Heart right ventricle (tissue), 16 donors: ENCODE results near the gene TAB2. TPM values are rescaled to one million over a fixed set of nuclear protein-coding genes. Genes with fewer than 3 reads are reported as not detected.

Source experiments
- ATAC-seq, 8 donors: fragments of 200-7000 bp; cut with Tn5 transposase; one replicate each; pipeline ENCODE4 v1.9.1; 2020; ENCODE audit warnings: mild to moderate bottlenecking in 8 of 8, moderate library complexity in 8 of 8, moderate number of reproducible peaks in 1 of 8
- DNase-seq, 2 donors: peaks; one replicate each; pipeline ENCODE4 v3.0.0-alpha.2; 2020
- H3K27ac ChIP-seq, 10 donors: fragments of 200-600 bp; sonication (generic) in 2 of 10; one replicate each; pipeline versions ENCODE4 v1.5.0 to v1.8.0; 2020 to 2022; ENCODE audit warnings: mild to moderate bottlenecking in 3 of 10
- H3K27me3 ChIP-seq, 7 donors: fragments of 200-600 bp; one replicate each; pipeline ENCODE4 v1.8.0; 2021 to 2022; ENCODE audit warnings: mild to moderate bottlenecking in 2 of 7
- H3K36me3 ChIP-seq, 9 donors: fragments of 200-600 bp; sonication (generic) in 1 of 9; one replicate each; pipeline versions ENCODE4 v1.5.0 to v1.8.0; 2020 to 2022; ENCODE audit warnings: mild to moderate bottlenecking in 2 of 9
- H3K4me1 ChIP-seq, 9 donors: fragments of 200-600 bp; sonication (generic) in 1 of 9; one replicate each; pipeline versions ENCODE4 v1.5.0 to v1.8.0; 2020 to 2022; ENCODE audit warnings: mild to moderate bottlenecking in 4 of 9
- H3K4me3 ChIP-seq, 10 donors: fragments of 200-600 bp; sonication (generic) in 2 of 10; one replicate each; pipeline versions ENCODE4 v1.5.0 to v1.8.0; 2020 to 2022; ENCODE audit warnings: mild to moderate bottlenecking in 7 of 10, moderate library complexity in 2 of 10
- H3K9me3 ChIP-seq, 11 donors: fragments of 200-600 bp in 10 of 11; sonication (generic) in 2 of 11; one replicate each; pipeline versions ENCODE4 v1.5.0 to v1.8.0; 2013 to 2022; ENCODE audit warnings: mild to moderate bottlenecking in 2 of 11, control low read depth in 1 of 11, moderate library complexity in 1 of 11
- CTCF ChIP-seq, 9 donors: fragments of 200-600 bp; sonication (generic) in 2 of 9; IDR thresholded peaks; one replicate each; pipeline versions ENCODE4 v1.5.0 to v1.8.0; 2021 to 2022; ENCODE audit warnings: antibody characterized with exemption in 9 of 9, mild to moderate bottlenecking in 5 of 9, moderate library complexity in 1 of 9
- WGBS, 2 donors: extraction: QIAGEN DNeasy Blood & Tissue Kit; methylation state at CpG; one replicate each; pipeline ENCODE4 v1.1.7; 2013; ENCODE audit warnings: inconsistent platforms in 1 of 2; 5-methylcytosine and 5-hydroxymethylcytosine counted together
- intact Hi-C, 10 donors: fragments of 100-400 bp; cut with DNase I; formaldehyde crosslinking; loops; one replicate each; pipeline versions ENCODE4 v1.11.1 to v1.14.2; 2022
- polyA plus RNA-seq, 2 donors: library from polyadenylated mRNA; stranded (reverse); fragments of 200-250 nt; gene quantifications; one replicate each; pipeline ENCODE4 v1.2.3, GENCODE V29; 2013
- total RNA-seq, 10 donors: library from RNA; stranded (reverse); fragmentation: NEBNext Ultra II Directional in 3 of 10; extraction: Animal tissue kit (Norgen Biotek cat#: 25700) in 3 of 10; gene quantifications; one replicate each; pipeline versions ENCODE4 v1.2.1 to v1.2.4, GENCODE V29; 2021 to 2023
- donor health status: Arrhythmogenic right ventricular cardiomyopathy.
- donor health status: ischemic (EF 13 %, LVEDD 7.1; RV severe dilation, severe dysfunction).
- donor health status: healthy with polysubstance abuse.
- donor health status: DM: no; HTN: yes; CAD: no.
- donor health status: DM: no; HTN: no; CAD: no.
- donor health status: ischemic (EF 25% LVEDD 6.9; RV normal size, moderate dysfunction).
- donor health status: ischemic (EF 25% LVEDD 5.7; RV mildly dilated, moderate dysfunction).
- donor health status: healthy.
- donor health status: DM: yes; HTN: yes; CAD: no.
- donor health status: Ischemic cardiomyopathy.
- donor health status: ischemic (EF 35%, LVEDD 5.7; RV mildly dilated, moderate dysfunction).
- donor health status: nonischemic (EF 11% LVEDD 7.7; RV severe dilation, severe dysfunction).
- donor health status: DM: yes; HTN: yes; CAD: no.
- donor health status: PGD.
- donor health status: ischemic (EF 29% LVEDD 5.4; RV normal size, mild dysfunction).
- donor health status: nonischemic (EF 23%, LVEDD 6.1; RV moderate dilation, normal function).

The TAB2 gene
- total and polyA plus RNA-seq, 12 donors = 13.6 to 72.5 (median 54.3) TPM

DNA sequence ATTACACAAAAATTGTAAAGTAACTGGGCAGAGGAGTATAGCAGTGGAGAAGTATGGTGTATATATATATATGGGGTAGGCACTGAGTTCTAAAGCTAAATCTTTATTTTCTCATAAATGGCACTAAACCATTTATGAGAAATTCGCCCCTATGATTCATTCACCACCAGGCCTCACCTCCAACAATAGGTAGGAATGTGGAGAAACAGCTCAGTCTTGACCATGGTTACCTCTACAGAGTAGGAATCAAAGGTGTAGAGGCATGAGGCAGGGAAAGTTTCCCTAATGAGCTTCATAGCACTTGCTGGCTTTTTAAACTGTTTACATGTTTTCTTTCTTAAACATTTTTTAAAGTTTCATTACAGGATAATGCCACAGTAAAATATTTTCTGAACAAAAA lies 45.6 kb downstream of the TAB2 start:
- H3K27me3 ChIP-seq = no peaks in the 10 kb centered on the region
- H3K4me3 ChIP-seq = no peak overlapping the region
- intact Hi-C loops = no loop called here
- H3K9me3 ChIP-seq = peaks cover 0 to 6% (median 0%) of the 10 kb centered on the region in 11 donors
- H3K36me3 ChIP-seq = no peaks in the 10 kb centered on the region
- 97 to 100% methylated on average over 1 of the region's 1 CpG for WGBS, 2 donors
- no peak for TF ChIP-seq CTCF (IDR thresholded peaks at IDR 0.05)
- H3K4me1 ChIP-seq = peaks cover 0 to 56% (median 38%) of the 10 kb centered on the region in 9 donors
- DNase-seq (no peak), ATAC-seq (no peak)
- H3K27ac ChIP-seq = no peak overlapping the region

- intact Hi-C loops = no loop called here
- no peaks in the 10 kb centered on the region for H3K27me3 ChIP-seq
Measured at GRCh38 chr6:149364557-149364956, 47.0 kb downstream of the TAB2 start.

DNA sequence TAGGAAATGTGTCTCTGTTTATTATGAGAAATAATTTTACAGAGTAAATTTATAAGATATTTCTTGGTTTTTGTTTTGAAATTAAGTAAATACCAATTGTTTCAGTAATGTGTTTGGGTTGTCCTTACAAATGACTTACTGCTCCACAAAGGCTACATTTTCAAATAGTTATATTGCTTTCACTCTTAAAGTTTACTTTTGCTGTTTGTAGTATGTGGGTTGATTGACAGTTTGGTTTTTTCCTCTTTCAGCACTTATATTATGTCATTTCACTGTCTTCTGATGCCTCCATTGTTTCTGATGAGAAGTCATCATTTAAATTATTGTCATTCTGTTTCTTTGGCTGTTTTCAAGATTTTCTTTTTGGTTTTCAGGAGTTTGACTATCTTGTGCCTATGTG lies 47.7 kb downstream of the TAB2 start:
- H3K27ac ChIP-seq = no peak overlapping the region
- intact Hi-C loops = no loop called here
- DNase-seq = no peak
- no peak for ATAC-seq
- no peak for TF ChIP-seq CTCF (IDR thresholded peaks at IDR 0.05)
- peaks cover 0 to 6% (median 0%) of the 10 kb centered on the region in 9 donors for H3K36me3 ChIP-seq
- H3K4me3 ChIP-seq = no peak overlapping the region
- H3K9me3 ChIP-seq = peaks cover 0 to 6% (median 0%) of the 10 kb centered on the region in 11 donors
- H3K4me1 ChIP-seq = peaks cover 0 to 45% (median 32%) of the 10 kb centered on the region in 9 donors
- H3K27me3 ChIP-seq = no peaks in the 10 kb centered on the region

More at GRCh38 chr6:149364557-149364956, 47.0 kb downstream of the TAB2 start:
- 43 to 72% methylated on average over 2 of the region's 2 CpGs for WGBS, 2 donors
- H3K27ac ChIP-seq = no peak overlapping the region
- ATAC-seq (peak in 2 of 8 donors; percentile 52 to 55), DNase-seq (no peak)
- H3K4me1 ChIP-seq = peaks cover 0 to 48% (median 32%) of the 10 kb centered on the region in 9 donors
- peaks cover 0 to 6% (median 0%) of the 10 kb centered on the region in 11 donors for H3K9me3 ChIP-seq
- no peaks in the 10 kb centered on the region for H3K36me3 ChIP-seq
- no peak for TF ChIP-seq CTCF (IDR thresholded peaks at IDR 0.05)
- no peak overlapping the region for H3K4me3 ChIP-seq

- DNase-seq (no peak), ATAC-seq (no peak)
- Histone ChIP-seq H3K36me3 (peaks cover 0 to 18% (median 0%) of the 10 kb centered on the region in 9 donors), H3K4me3 (no peak overlapping the region), H3K27ac (peak overlapping the region in 1 of 10 donors; percentile 13), H3K9me3 (peaks cover 0 to 3% (median 0%) of the 10 kb centered on the region in 11 donors), H3K4me1 (peaks cover 0 to 45% (median 32%) of the 10 kb centered on the region in 9 donors), H3K27me3 (no peaks in the 10 kb centered on the region)
- 72% methylated on average over 4 of the region's 4 CpGs for WGBS, 2 donors
- intact Hi-C loops = no loop called here
- no peak for TF ChIP-seq CTCF (IDR thresholded peaks at IDR 0.05)
Measured at GRCh38 chr6:149366267-149366921, 48.9 kb downstream of the TAB2 start.
